ENCODE measurements around the gene ZDHHC15.
"Not testable (repeated sequence)": the region's sequence is repeated elsewhere in the genome, so short reads cannot be mapped to it uniquely, and the experiment has no call there.

Gene ZDHHC15

DNA sequence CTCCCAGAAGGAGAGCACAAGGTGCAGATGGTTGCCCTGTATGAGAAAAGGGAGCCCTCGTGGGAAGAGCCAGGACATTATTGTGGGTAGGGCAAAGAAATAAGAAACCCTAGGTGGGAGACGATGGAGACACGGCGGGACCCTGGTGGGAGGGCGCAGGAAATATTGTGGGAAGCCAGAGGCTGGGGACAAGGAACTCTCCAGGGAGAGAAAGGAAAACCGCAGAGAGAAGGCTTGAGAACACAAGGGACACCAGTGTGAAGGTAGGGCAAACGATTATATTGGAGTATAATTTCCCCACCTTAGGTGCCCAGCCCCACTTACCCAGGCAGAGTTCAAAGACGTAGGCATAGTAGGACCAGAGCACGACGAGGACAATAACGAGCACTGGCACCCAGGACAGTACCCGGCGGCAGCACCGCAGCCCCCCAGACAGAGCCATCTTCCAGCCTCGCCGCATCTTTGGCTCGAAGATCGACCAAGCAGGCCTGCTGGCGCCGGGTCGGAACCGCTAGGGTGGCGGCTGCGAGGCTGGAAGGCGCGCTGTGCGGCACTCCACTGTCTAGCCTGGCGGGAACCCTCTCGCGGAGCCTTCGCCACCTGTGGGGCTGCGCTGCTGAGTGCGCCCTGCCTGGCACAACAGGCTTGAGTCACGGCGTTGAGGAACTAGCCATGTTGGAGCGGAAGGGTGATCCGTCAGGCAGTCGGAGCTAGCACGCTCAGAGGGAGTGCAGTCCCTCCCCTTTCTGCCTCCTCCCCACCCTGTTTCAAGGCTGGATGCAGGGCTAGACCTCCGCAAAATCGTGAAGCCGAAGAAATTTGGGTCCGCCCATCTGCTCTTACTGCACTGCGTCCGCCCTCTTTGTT is at the start of gene ZDHHC15:
ZDHHC15 (minus strand) TSS at position 473 of the 867 bp plus-strand sequence; CDS start at position 460, 13 bp downstream.
- DNase-seq (ENCODE audit: low read depth): no peak

DNA sequence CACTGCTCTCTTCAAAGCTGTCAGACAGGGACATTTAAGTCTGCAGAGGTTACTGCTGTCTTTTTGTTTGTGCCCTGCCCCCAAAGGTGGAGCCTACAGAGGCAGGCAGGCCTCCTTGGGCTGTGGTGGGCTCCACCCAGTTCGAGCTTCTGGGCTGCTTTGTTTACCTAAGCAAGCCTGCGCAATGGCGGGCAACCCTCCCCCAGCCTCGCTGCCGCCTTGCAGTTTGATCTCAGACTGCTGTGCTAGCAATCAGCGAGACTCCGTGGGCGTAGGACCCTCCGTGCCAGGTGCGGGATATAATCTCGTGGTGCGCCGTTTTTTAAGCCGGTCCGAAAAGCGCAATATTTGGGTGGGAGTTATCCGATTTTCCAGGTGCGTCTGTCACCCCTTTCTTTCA is 37.7 kb upstream of the ZDHHC15 start:
- DNase-seq (ENCODE audit: low read depth): not testable (repeated sequence)

- no peak for DNase-seq (ENCODE audit: low read depth)
These were observed 24.9 kb upstream of the ZDHHC15 start for GRCh38 chrX:75547783-75548182.

DNA sequence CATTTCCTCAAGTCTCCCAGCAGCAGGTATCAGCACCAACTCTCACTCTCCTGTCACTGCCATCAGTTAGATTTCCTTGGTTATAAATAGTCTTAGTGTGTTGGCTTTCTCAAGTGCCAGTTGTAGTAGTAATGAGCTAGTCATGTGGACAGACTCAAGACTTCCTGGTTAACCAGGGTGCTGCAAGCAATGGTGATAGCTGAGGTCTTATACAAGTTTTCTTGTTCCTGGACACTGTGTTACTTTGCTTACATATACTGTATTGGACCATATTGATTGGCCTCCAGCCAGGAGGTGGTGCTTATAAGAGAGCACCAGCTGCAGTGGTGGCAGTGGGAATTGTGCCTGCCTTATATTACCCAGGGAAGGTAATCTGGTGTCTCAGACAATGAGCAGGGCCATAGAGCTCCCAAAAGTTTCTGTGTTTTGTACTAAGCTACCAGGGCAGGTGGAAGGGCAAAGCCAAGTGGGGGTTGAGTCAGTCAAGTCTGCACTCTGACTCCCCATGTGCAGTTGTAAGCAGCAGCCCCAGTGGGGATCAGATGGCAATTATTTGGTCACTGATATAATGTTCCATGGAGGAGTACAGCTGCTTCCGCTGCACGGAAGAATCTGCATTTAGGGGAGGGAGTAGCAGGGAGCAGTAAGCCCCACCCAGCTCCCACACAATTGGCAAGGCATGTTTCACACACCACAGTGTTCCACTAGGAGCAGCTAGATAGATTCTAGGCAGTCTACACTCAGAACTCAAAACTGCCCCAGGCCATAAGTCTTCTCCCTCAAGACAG is 24.1 kb upstream of the ZDHHC15 start:
- no peak for DNase-seq (ENCODE audit: low read depth)

GRCh38 chrX:75544786-75545185 is 21.9 kb upstream of the ZDHHC15 start:
- DNase-seq (ENCODE audit: low read depth): no peak

DNA sequence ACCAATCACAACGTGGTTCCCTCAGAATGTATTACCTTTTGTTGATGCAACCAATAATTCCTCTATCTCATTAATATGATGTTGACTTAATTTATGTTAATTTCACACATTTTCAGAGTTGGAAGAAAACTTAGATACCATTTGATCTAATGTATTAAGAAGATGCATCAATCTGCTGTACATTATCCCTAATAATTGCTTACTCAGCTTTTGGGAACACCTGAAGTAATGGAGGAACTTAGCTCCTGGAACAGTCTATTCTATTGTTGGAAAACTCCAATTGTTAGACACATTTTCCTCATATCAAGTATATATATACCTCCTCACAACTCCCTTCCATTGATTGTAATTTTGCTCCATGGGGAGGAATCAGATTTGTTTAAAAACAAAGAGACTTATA is 38.9 kb downstream of the ZDHHC15 start:
- DNase-seq (ENCODE audit: low read depth): no peak

- not testable (repeated sequence) for DNase-seq (ENCODE audit: low read depth)
These were observed 61.1 kb downstream of the ZDHHC15 start for GRCh38 chrX:75461780-75462179.

GRCh38 chrX:75421688-75422230 is 101.1 kb downstream of the ZDHHC15 start:
- DNase-seq (ENCODE audit: low read depth): no peak

GRCh38 chrX:75407153-75407552 is 115.7 kb downstream of the ZDHHC15 start:
- not testable (repeated sequence) for DNase-seq (ENCODE audit: low read depth)

DNA sequence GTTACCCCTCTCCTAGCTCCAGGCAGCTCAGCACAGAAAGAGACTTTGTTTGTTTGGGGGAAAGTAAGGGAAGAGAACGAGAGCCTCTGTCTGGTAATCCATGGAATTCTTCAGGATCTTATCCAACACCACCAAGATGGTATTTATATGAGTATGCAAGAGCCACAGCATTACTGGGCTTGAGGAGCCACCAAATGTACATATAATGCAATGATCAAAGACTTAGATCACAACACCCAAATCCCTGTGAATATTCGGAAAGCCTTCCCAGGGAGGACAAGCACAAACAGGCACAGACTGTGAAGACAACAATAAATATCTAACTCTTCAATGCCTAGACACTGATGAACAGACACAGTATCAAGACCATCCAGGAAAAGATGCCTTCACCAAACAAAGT is 132.4 kb downstream of the ZDHHC15 start:
- DNase-seq (ENCODE audit: low read depth): no peak

DNA sequence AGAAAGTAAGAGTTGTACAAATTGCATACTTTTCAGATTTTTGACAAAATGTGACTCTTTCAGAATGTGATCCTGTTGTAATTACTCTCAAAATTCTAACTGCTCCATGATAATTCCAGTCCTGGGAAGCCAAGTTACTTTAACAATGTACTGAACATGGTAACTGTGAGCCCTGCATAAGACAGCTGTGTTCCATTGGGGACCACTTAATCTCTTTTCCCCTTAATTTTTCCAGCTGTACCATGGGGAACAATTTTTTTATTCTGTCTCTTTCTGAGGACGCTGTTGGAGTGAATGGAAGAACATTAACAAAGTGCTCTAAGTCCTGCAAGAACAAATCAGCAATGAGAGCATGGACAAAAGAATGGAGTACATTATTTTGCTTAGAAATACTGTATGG is 153.1 kb downstream of the ZDHHC15 start:
- DNase-seq (ENCODE audit: low read depth): no peak

DNA sequence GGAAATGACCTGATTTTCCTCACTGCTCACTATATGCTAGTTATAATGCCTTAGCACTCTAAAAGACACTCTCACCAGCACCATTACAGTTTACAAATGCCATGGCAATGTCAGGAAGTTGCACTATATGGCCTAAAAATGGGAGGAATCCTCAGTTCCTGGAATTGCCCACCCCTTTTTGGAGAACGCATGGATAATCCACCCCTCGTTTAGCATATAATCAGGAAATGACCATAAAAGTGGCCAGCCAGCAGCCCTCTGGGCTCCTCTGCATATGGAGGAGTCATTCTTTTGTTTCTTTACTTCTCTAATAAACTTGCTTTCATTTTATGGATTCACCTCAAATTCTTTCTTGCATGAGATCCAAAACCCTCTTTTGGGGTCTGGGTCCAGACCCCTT is 156.0 kb downstream of the ZDHHC15 start:
- DNase-seq (ENCODE audit: low read depth): no peak

DNA sequence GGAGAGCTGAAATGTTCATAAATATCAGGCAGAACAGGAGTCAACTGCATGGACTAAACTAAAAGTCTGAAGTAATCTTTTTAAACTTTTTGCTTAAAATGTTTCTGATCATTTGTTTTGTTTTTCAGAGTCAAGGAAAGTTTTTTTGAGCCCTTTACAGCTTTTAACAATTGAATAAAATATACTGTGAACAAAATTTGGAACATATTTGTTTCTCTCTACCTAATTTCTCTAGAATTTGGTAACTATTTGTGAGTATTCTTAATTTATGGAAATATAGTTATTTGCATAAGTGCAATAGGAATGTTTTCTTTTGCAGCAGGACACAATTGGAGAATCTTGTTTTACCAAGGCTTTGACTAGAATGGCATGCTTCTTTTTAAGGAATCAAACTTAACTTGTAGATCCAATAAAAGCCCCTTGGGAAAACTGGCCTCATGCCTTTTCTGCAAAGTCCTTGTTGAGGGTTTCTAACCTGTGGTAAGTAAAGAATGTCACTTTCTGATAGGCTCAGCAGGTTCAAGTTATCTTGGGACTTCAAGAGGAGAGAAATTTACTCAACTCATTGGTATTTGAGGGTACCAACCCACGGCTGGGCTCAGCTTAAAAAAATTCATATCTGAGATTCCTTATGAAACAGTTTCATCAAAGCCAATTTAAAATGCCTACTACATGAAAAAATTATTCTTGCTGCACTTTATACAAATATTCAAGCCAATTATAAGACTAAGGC is 157.4 kb downstream of the ZDHHC15 start:
- DNase-seq (ENCODE audit: low read depth): no peak

GRCh38 chrX:75361788-75362187 is 161.0 kb downstream of the ZDHHC15 start:
- DNase-seq (ENCODE audit: low read depth): no peak

GRCh38 chrX:75348601-75349000 is 174.2 kb downstream of the ZDHHC15 start:
- not testable (repeated sequence) for DNase-seq (ENCODE audit: low read depth)

- DNase-seq (ENCODE audit: low read depth): no peak
These were observed 185.3 kb downstream of the ZDHHC15 start for GRCh38 chrX:75337525-75337924.

- DNase-seq (ENCODE audit: low read depth): no peak
These were observed 187.7 kb downstream of the ZDHHC15 start for GRCh38 chrX:75335127-75335458.

- not testable (repeated sequence) for DNase-seq (ENCODE audit: low read depth)
These were observed 188.3 kb downstream of the ZDHHC15 start for GRCh38 chrX:75334407-75335126.

DNA sequence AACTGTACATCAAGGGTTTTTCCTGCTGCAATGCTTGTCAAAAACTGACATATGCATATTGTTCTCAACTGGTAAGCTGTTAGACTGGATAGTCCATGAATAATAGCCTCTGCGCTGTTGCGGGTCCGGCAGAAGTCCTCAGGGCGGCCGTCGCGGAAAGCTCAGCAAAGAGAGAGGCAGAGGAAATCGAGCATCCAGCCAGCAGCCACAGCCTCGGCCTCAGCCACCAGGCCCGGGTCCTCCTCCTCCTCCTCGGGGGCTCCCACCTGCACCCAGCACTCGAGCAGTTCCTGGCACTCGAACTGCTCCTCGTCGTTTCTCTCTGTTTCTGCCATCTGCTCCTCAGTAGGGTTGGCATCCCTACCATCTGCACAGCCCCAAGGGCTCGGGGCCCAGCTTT is 195.2 kb downstream of the ZDHHC15 start:
- no peak for DNase-seq (ENCODE audit: low read depth)

Data from stimulated activated CD8-positive, alpha-beta memory T cell treated with anti-CD3 and anti-CD28 coated beads, Interleukin-15, amount 100 ng/mL, for 1 hour (primary cell).